Kidney glomerular epithelial cell (primary cell): ENCODE data around the gene NSMCE1.

Experiments
- DNase-seq: peaks from one replicate; lab custom pipeline; 2025; lab: John Stamatoyannopoulos, UW

The NSMCE1 gene

DNA sequence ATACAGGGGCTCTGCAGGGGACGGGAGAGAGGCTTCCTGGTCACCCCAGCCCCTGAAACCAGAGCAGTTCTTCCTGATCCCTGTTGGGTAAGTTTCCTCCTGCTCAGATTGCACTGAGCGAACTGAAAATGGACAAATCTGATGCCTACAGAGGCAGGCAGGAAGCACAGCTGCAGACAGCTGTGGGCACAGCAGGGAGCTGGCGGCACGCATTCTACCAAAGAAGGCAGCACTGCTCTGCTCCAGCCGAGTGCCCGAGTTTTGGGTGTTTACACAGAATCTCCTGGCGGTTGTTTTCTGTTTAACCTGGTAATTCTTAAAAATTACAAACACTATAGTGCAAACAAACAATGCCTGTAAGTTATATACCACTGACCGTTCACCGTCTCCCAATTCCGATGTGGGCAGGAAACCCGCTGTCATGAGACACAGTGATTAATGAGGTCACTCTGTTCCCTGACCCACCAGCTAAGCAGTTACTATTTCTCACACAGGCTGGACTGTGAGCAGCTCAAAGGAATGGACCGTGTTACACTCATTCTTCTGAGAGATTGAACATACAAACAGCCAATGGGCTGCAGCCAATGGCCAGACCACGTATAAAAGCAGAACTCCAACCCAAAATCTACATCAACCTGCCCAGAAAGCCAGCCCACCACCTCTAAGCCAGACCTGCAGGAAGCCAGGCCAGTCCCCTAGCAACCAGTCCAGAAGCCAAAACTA, 25.5 kb downstream of the NSMCE1 start:
- DNase-seq, result peak; percentile 80

DNA sequence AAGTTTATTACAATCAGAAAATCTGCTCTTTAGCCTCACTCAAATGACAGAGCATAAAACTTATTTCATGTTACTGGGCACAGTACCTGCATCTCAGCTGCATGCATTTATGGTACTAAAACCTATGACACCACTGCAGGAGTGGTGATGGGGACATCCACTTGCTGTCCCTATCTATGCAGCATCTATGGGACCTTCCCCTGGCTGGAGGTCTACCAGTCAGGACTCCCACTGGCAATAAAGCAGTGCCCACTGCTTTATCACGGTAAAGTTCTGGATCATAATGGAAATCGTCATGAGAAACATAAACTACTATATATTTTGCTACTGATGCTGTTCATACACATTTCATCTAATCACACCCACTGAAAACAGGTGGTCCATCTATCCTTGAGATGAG, 26.2 kb downstream of the NSMCE1 start:
- DNase-seq, result no peak

DNA sequence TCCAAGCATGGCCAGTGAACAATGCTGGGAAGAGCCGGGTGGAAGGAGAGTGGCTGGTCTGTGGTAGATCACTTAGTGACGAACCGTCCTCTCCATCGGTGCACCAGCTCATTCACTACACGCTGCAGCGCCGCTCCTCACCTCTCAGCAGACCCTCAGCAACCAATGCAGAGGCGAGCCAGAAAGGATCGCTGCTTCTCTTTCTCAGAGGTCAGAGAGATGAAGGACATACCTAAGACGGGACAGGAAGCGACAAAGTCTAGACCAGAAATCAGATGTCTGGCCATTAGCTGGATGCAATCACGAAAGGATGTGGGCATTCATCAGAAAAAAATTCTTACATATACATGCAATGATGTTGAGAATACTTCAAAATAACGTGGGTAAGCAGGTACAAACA, 26.9 kb downstream of the NSMCE1 start:
- no peak for DNase-seq

DNA sequence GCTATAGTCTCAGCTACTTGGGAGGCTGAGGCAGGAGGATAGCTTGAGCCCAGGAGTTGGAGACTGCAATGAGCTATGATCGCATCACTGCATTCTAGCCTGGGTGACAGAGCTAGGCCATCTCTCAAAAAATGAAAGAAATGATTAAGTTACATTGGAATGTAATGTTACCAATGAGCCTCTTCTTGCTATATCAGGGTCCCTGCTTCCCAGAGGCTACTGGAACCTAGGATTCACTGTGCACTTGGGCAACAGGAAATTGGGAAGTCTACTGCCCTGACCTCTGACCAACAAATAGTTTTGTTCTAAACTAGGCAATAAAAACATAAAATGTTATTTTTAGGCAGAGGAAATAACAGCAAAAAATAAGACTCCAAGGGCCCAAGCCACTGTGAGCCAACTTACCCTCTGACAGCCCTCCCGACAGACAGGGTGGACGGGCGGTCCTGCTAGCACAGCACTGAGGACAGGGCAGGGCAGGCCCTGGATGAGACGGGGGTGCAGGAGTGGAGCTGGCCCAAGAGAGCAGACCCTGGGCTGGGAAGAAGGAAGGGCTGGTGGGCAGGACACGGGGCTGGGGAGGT, 27.5 kb downstream of the NSMCE1 start:
- peak; percentile 38 for DNase-seq

DNA sequence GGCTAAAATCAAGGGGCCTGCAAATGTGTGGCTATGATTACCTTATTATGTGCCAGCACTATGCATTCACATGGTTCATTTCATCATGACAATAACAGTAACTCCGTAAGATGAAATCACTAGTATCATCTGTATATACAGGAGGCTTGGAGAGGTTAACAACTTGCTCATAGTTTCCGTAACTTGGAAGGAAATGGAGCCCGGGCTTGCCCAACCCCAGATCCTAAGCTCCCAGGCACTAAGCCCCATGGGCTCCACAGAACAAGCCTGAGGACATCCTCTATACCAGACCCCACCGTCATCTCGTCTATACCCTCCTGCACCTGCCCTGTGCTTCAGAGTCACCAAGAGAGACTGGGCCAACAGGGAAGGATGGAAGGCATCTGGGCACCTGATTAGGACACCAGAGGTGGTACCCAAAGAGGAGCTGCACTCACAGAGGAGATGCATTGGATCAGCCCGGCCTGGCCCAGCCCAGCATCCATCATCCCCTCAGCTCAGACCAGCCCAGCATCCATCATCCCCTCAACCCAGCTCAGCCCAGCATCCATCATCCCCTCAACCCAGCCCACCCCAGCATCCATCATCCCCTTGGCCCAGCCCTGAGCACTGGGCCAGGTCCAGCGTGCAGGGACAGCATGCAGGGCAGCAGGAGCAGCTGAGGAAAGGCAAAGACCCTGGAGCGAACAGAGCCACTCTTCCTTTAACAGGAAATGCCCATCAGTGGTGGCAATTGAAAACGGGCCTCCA, 28.5 kb downstream of the NSMCE1 start:
- DNase-seq, result no peak

DNA sequence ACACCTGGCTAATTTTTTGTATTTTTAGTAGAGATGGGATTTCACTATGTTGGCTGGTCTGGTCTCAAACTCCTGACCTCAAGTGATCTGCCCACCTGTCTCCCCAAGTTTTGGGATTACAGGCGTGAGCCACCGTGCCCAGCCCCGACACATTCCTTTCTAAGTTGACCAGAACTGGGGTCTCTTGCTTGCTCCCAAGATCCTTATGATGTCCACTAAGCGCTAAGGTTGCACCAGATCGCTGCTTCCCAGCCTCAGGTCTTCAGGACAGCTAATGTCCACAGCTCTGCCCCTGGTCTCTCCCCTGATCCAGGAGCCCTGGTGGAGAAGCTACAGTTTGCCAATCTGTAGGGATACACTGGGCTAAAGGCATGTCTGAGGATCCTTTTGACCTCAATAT, 29.5 kb downstream of the NSMCE1 start:
- DNase-seq, result no peak

DNA sequence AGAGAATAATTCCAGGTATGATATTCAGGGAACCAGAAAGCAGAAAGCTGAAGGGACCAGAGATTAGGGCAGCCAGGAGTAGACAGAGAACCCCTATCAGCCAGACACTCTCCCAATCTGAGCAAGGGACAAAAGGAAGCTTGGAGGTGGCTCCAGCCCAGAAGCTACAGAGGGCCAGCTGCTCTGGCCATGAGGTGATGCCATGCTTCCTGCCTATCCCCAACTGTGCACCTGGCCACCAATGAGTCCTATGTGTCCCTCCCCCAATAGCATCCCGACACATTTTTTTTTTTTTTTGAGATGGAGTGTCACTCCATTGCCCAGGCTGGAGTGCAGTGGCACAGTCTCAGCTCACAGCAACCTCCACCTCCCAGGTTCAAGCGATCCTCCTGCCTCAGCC, 30.0 kb downstream of the NSMCE1 start:
- no peak for DNase-seq

DNA sequence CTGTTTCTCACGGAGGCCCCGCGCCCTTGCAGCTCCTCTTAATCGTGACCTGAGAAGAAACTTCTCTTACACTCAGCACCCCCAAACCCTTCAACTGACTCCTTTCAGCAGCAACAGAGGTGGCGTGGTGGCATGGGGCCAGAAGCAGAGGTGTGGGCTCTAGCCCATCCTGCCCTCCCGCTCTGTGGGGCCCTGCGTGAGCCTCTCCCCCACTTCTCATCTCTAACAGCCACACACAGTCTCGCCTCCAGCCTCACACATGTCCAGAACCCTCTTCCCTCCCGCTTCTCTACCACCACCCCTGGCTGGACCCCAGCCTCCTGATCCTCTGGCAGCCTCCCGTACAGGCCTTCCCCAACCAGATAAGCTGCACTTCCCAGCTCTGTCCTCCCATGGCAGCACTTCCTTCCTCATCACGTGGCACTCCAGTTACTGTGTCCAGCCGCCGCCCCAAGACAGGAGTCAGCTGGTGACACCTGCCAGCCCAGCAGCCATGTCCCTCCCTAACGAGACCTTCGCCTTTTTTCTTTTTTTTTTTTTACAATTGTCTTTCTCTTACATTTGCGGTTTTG, 30.5 kb downstream of the NSMCE1 start:
- no peak for DNase-seq

DNA sequence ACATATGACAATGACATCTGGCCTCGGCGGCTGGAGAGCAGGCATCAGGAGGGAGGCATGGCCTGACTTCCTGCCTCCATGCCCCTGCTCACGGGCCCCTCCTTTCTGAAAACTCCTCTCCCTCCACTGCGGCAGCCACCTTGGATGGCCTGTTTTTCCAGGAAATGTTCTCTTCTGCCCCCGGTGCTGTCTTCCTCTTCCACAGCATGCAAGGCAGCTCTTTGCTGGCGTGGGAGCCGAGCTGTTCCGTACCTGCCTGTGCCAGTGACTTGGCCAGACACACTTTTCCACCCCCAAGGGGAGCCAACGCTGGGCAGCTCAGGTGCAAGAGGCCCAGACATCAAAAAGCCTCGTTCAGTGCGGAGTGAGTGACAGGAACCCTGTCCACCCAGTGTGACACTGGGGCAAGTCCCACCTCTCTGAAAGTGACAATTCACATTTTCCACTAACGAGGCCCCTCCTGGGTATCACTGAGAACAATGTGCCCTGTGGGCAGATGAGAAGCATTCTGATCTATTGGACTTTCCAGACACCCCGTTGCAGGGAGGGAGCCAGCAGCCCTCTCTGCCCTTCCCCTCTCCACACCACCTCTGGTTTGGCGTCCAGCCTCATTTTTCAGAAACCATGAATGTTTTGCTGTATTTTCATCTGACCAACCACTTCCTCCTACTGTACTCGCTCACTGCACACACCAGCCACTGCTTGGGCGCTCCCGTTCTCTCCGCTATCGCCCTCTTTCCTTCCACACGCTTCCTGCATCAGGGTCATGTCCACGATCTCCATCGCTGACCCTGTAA, 31.2 kb downstream of the NSMCE1 start:
- no peak for DNase-seq

DNA sequence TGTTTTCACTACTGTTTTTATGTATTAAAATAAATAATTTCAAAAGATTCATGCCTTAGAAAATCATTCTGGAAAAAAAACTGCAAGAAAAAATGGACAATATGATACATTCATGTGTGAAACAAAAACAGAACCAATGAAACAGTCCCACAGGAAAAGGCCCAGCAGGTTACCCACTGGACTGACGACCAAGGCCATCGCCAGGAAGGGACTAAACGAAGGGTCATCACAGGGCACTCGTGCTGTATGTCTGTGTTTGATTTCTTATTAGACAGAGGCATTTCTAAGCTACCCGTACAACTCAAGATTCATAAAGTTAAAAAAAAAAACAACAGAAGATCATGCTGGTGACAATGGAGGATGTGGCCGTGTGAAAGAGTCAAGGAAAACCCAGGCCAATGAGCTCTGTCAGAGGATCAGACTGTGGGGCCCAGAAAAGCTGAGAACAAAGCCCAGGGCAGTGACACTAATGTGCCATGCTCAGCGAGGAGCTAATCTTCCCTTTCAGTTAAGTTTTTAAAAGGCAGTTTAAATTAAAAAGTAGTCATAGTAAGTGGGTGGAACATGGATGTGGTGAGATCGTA, 31.8 kb downstream of the NSMCE1 start:
- no peak for DNase-seq

DNA sequence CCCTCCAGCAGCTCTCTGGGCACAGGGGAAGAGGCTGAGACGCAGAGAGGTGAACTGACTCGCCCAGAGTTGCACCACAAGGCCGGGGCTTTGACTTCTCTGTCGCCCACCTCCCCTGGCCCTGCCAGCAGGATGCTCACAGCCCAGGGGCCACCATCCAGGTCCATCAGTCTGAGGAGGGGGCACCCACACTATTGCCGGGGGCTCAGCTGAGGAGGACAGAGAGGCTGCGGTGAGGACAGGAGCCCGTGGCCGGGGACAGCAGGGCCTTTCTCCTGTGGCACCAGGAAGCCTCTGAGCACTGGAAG, 32.7 kb downstream of the NSMCE1 start:
- no peak for DNase-seq

DNA sequence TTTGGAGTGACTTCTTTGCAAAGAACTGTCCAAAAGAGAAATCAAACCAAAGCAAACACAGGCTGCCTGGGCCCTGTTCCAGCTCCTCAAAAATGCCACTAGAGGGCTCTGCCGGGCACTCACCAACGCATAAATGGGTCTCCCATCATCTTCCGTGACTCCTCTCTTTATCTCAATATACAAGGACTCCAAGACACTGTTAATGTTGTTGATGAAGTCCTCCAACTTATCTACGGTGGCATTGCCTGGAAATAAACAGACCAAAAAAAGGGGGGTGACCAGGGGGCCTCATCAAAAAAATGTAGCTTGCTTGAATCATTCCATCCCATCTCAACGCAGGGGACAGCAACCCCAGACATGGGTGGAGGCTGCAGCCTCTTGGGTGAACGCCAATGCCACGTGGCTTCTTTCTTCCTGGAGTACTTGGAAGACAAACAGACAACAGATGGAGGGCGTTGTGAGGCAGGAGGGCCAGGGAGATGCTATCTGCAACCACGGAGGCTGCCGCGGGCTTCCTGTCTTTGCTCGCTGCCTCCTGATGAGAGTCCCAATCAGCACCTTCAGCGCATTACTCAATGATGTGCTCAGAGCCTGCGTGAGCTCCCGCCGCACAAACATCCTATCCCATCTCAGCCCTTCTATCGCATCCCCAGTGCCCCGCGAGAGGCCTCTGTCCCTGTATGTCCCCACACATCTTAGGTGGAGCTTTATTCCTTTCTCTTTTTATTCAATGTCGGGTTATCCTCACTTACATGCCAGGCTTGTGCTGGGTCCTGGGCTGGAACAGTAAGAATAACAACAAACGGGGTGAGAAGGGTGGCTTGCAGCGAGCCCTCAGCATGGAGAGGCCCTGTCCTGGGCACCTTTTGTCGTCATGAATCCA, 33.3 kb downstream of the NSMCE1 start:
- peak; percentile 33 for DNase-seq

DNA sequence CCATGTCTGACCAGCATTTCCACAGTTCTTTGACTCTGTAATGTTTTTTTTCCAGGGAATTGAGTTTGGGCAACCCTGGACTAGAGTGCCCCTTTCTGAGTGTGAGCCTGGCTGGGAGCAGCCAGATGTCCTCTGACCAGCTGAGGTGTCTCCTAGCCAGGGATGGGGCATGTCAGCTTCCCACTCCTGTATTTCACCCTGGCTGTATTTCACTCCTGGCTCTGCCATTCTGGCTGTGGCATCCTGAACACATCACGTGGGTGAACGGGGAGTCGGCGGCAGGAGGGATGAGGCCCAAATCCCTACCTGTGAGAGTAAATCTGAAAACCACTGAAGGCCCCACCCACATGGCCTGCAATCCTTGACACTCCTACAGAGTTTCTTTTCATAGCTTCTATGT, 34.0 kb downstream of the NSMCE1 start:
- DNase-seq, result no peak

DNA sequence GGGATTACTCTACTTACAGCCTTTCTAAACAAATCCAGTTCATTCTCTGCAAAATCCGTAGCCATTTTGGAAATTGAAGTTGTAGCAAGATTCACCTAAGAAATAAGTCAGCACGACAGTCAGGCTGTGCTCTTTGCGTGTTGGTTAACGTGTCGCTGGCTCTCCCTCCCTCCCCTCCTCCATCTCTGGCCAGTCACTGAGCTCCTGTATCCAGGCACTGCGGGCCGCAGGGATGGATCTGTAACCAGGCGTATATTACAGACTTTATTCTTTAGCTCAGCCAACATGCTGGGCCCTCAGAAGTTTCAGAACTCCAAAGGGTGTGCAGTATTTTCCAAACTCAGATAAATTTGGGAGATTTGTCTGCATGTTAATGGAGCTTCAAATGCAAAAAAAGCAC, 34.4 kb downstream of the NSMCE1 start:
- no peak for DNase-seq

DNA sequence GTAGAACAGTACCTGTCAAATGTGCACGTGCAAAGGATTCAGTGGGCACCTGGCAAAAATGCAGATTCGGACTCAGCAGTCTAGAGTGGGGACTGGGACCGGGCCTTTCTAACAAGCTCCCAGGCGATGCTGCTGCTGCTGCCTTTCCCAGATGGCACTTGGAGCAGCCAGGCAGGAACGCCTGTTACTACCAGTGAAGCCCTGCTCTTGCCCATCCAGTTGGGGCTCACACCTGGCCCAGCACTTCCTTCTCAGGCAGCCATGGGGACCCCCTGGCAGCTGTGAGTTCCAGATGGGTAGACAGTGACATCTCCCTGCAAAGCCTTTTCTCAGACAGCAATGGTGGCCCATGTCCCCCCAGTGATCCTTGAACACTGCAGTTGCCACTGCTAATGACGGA, 34.8 kb downstream of the NSMCE1 start:
- DNase-seq, result no peak

DNA sequence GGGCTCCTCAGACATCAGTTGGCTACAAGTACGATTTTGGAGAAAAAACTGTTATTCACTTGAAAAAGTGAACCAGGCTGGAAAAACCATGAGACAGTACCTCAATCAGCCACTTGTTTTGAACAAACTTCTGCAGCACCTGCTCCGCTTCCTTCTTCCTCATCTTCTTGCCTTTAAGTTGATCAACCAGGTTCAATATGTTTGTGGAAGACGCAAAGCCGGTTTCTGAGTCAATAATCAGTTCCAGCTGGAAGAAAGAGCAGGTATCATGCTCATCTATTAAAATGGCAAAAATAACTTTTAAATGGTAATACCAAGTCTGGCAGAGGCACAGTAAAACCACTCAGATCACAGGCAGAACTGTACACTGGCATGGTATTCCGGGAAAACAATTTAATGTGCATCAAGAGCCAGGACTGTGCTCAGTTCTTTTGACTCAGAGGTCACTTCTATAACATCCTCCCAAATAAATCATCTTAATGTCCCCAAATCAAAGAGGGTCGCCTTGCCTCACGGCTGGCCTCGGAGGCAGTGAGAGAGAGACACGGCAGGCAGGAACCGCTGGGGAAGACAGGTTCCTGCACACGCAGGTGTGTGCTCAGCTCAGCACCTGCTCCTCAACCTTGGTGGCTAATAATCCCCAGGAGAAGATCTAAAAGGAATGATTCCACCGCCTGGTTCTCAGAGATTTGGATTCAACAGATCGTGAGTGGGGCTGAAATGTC, 35.5 kb downstream of the NSMCE1 start:
- DNase-seq, result no peak

DNA sequence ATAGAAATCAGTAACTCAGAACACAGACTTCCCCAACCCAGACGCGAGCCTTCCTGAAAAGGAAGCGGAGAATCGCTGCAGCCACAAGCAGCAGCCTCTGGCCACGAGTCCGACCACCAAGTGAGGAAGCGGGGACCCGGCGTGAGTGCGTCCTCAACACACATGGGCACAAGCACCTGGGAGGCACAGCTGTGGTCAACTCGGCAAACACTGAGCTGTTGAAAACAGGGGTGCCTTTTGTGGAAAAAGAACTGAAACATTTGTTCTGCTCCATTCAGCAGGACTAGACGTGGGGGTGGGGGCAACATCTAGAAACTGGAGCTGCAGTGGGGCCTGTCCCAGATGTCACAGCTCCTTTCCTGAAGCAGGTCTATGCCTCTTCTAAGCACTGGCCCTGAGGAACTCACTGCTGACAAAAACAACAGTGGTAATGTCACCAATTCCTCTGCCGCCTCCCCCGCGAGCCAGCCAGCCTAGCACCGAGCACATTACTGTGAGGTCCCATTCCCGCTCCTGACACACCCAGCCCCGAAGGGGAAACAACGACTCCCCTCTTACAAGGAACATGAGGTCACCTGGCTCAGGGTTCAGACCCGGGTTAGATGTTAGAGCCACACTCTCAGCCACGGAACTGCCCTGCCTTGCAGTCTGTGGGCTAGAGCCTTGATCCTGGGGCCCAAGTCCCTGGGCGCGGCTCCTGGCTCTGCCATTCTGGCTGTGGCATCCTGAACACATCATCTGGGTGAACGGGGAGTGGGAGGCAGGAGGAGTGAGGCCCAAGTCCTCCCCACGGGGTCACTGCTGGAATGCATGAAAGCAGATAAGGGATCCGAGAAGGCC, 36.3 kb downstream of the NSMCE1 start:
- DNase-seq, result no peak

DNA sequence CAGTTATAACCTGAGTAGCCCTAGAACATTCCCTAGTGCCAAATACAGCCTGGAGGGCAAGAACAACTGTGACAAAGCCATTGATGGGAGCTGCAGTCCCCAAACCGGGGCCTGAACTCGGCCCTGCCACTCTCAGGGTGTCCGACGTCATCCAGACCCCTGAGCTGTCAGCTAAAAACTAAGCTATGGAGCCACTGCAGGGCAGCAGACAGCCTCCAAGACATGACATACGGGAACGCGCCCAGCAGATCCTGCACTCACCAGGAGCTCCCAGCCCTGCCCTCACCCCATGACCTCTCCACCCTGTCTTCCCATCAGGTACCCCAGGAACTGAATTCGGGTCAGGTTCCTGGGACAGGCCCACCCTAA, 36.9 kb downstream of the NSMCE1 start:
- no peak for DNase-seq

DNA sequence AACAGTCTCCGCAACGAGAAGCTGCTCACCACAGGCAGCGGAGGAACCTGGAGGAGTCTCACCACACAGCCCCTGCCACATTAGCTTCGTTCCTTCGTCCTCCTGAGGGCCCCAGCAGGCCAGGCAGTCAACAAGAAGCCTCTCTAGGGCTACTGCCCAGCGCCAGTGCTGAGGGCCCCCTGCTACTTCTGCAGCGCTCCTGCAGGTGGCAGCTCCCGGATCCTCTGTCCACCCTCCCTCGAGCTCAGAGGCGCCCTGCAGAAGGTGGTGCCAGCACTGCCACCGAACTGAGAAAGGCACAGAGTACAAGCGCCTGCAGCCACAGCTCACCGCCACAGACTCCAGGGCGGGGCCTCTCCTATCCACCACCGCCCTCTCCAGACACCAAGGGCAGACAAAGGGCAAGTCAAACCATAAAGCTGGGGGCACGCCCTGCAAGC, 38.0 kb downstream of the NSMCE1 start:
- DNase-seq, result no peak
